Activated CD4-positive, alpha-beta T cell treated with anti-CD3 and anti-CD28 coated beads, Interleukin-2, amount 50 U/mL, for 24 hours (primary cell): ENCODE data around the gene ACADM.
A peak's percentile ranks its signal among the peaks of the same experiment; 100 is the strongest.
"Not testable (repeated sequence)": the region's sequence is repeated elsewhere in the genome, so short reads cannot be mapped to it uniquely, and the experiment has no call there.

Source experiments
- DNase-seq, 2 donors: peaks; one replicate each; pipeline ENCODE4 v3.0.0-alpha.2; 2020; ENCODE audit warnings: low read depth in 1 of 2, low spot score in 1 of 2

Gene ACADM

GRCh38 chr1:75792091-75792490, 67.6 kb downstream of the ACADM start:
- DNase-seq: no peak

GRCh38 chr1:75794382-75794781, 69.9 kb downstream of the ACADM start:
- no peak for DNase-seq

GRCh38 chr1:75795703-75796193, 71.2 kb downstream of the ACADM start:
- DNase-seq: no peak

GRCh38 chr1:75796376-75797272, 72.1 kb downstream of the ACADM start, which contains the start of gene MSH4:
Gene MSH4 (plus strand): TSS chr1:75796882. CDS start chr1:75796986, 104 bp downstream.
- peak in 1 of 2 donors; percentile 22 for DNase-seq

GRCh38 chr1:75797273-75797588, 72.7 kb downstream of the ACADM start:
- no peak for DNase-seq

GRCh38 chr1:75797606-75798216, 73.2 kb downstream of the ACADM start:
- no peak for DNase-seq

- not testable (repeated sequence) for DNase-seq
Observed at GRCh38 chr1:75801480-75801879, 77.0 kb downstream of the ACADM start.

GRCh38 chr1:75808921-75809320, 84.4 kb downstream of the ACADM start:
- DNase-seq: no peak

- DNase-seq: not testable (repeated sequence)
Observed at GRCh38 chr1:75810113-75810512, 85.6 kb downstream of the ACADM start.

GRCh38 chr1:75811211-75811981, 86.9 kb downstream of the ACADM start:
- no peak for DNase-seq

GRCh38 chr1:75812065-75812464, 87.6 kb downstream of the ACADM start:
- no peak for DNase-seq
